ENCODE data around the gene THOC2.
"Not testable (repeated sequence)": the region's sequence is repeated elsewhere in the genome, so short reads cannot be mapped to it uniquely, and the experiment has no call there.

GRCh38 chrX:123574027-123574426, 158.8 kb downstream of the THOC2 start:
- TF ChIP-seq CTCF, POLR2A (IDR thresholded peaks at IDR 0.05): not testable (repeated sequence)
